ENCODE measurements around the gene CAMKK2. TPM values are rescaled to one million over a fixed set of nuclear protein-coding genes. Genes with fewer than 3 reads are reported as not detected.

The CAMKK2 gene
- total and polyA plus RNA-seq, 9 of the 15 experiments (the other 6 are each of a cell fraction or from before 2014, with no cell fraction given) = 4.3 to 32.0 (median 18.2) TPM

- H4K20me1 ChIP-seq (replicated peaks; ENCODE audit: control insufficient read depth, insufficient read depth, low read length) = no peaks in the 10 kb centered on the region
- intact Hi-C loops (cut with micrococcal nuclease) = no loop called here
- 0 out of 4 replicates have a peak overlapping the region, but pooled peaks of 1 of the 2 experiments have one; percentile 40 for H3K9ac ChIP-seq (ENCODE audit: insufficient read depth in 1 of 2, low read depth in 2 of 2, low read length in 2 of 2)
- ChIA-PET CTCF (ENCODE audit: low intra/inter-chr PET ratio) (no interaction called here), POLR2A (interaction anchor here (0.5 to 1.2 kb wide), 7 partner anchors 12 to 59 kb away, joined by 3 to 5 read pairs (median 3); no protein-coding TSS in a partner anchor)
- H3K4me3 ChIP-seq = no peak overlapping the region
- ATAC-seq (peak; percentile 37; the same call in 2 of the 3 replicates), DNase-seq (ENCODE audit: extremely low read depth in 1 of 4, low spot score in 3 of 4) (no peak), FAIRE-seq (no peak)
- peaks cover 5 to 26% of the 10 kb centered on the region in 2 experiments; a peak in 3 of 5 replicates for H3K4me1 ChIP-seq (replicated peaks in 1 of 2; ENCODE audit: control insufficient read depth in 2 of 2, insufficient read depth in 2 of 2, low read length in 2 of 2)
- BruUV-seq (replicated peaks) = no TSS peak
- peak overlapping the region; percentile 66 for H2AFZ ChIP-seq (ENCODE audit: low read depth, low read length)
- H3K36me3 ChIP-seq (ENCODE audit: control insufficient read depth, insufficient read depth, low read length) = no peaks in the 10 kb centered on the region
- H3K9me1 ChIP-seq (ENCODE audit: control insufficient read depth, insufficient read depth, low read length) = no peaks in the 10 kb centered on the region
- 45% methylated on average over 11 of the region's 11 CpGs for WGBS (ENCODE audit: insufficient coverage, low coverage, missing lambda C conversion rate)
- in situ Hi-C loops (cut with MboI) = no loop called here
- H3K27ac ChIP-seq (ENCODE audit: extremely low read depth, low read depth, low read length) = no peak overlapping the region; the same call in 2 of the 3 replicates
- H3K4me2 ChIP-seq (ENCODE audit: insufficient read depth, low read length) = peak overlapping the region; percentile 42; the same call in 1 of the 2 replicates
- no peaks in the 10 kb centered on the region for H3K27me3 ChIP-seq (ENCODE audit: control insufficient read depth in 2 of 2, insufficient read depth in 2 of 2, low read length in 2 of 2)
- no peaks in the 10 kb centered on the region for H3K79me2 ChIP-seq (ENCODE audit: control insufficient read depth, insufficient read depth, low read length)
- H3K9me3 ChIP-seq (replicated peaks; ENCODE audit: control insufficient read depth, insufficient read depth, low read depth, low read length) = no peaks in the 10 kb centered on the region
- TF ChIP-seq ZC3H8 (IDR thresholded peaks at IDR 0.05) (no peak), NR2C1 (IDR thresholded peaks at IDR 0.05) (no peak), NR2C1 (tag; IDR thresholded peaks at IDR 0.05) (no peak), ASH1L (IDR thresholded peaks at IDR 0.05; ENCODE audit: borderline replicate concordance, low read depth, partially characterized antibody) (no peak), ZNF175 (CRISPR knock-in tag; IDR thresholded peaks at IDR 0.05; ENCODE audit: low read depth) (no peak), MTA1 (IDR thresholded peaks at IDR 0.05; ENCODE audit: borderline replicate concordance) (no peak), FOXA1 (IDR thresholded peaks at IDR 0.05; ENCODE audit: borderline replicate concordance) (no peak), ZBTB5 (IDR thresholded peaks at IDR 0.05) (no peak), NFIX (CRISPR knock-in tag; IDR thresholded peaks at IDR 0.05; ENCODE audit: low read depth) (no peak), COPS2 (conservative IDR thresholded peaks at IDR 0.05) (no peak), CEBPZ (IDR thresholded peaks at IDR 0.05; ENCODE audit: borderline replicate concordance, low read depth, low read length) (no peak), CBX5 (IDR thresholded peaks at IDR 0.05; ENCODE audit: borderline replicate concordance, low read depth) (no peak), ATF2 (CRISPR knock-in tag; IDR thresholded peaks at IDR 0.05) (no peak)
- TF ChIP-seq, protein P1, sequence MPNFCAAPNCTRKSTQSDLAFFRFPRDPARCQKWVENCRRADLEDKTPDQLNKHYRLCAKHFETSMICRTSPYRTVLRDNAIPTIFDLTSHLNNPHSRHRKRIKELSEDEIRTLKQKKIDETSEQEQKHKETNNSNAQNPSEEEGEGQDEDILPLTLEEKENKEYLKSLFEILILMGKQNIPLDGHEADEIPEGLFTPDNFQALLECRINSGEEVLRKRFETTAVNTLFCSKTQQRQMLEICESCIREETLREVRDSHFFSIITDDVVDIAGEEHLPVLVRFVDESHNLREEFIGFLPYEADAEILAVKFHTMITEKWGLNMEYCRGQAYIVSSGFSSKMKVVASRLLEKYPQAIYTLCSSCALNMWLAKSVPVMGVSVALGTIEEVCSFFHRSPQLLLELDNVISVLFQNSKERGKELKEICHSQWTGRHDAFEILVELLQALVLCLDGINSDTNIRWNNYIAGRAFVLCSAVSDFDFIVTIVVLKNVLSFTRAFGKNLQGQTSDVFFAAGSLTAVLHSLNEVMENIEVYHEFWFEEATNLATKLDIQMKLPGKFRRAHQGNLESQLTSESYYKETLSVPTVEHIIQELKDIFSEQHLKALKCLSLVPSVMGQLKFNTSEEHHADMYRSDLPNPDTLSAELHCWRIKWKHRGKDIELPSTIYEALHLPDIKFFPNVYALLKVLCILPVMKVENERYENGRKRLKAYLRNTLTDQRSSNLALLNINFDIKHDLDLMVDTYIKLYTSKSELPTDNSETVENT (CRISPR knock-in tag; IDR thresholded peaks at IDR 0.05) = no peak
Observed at GRCh38 chr12:121203482-121203881, 93.0 kb downstream of the CAMKK2 start.

All from K562 (cell line).